Fibroblast of lung (primary cell): Measurements from ENCODE around the gene PACRG. TPM values are rescaled to one million over a fixed set of nuclear protein-coding genes. Genes with fewer than 3 reads are reported as not detected.

ENCODE experiments used
- DNase-seq, 2 donors: peaks; one replicate each; pipeline versions ENCODE4 v3.0.0 to v3.0.0-alpha.2; 2010; ENCODE audit warnings: low read depth in 2 of 2
- H2AFZ ChIP-seq: 2 replicates; pipeline ENCODE4 v1.5.1; 2012; ENCODE audit warnings: low read length, control low read depth, inconsistent platforms
- H3K27ac ChIP-seq: 2 replicates; pipeline ENCODE4 v1.5.1; 2011; ENCODE audit warnings: low read length, control low read depth; ENCODE audit not compliant: insufficient read depth
- H3K27me3 ChIP-seq: 2 replicates; pipeline ENCODE4 v1.5.1; 2011; ENCODE audit warnings: mild to moderate bottlenecking, low read length; ENCODE audit not compliant: control insufficient read depth, insufficient read depth
- H3K36me3 ChIP-seq: 2 replicates; pipeline ENCODE4 v1.5.1; 2011; ENCODE audit warnings: low read length; ENCODE audit not compliant: control insufficient read depth, insufficient read depth
- H3K4me1 ChIP-seq: 2 replicates; pipeline ENCODE4 v1.5.1; 2011; ENCODE audit warnings: low read length; ENCODE audit not compliant: control insufficient read depth, insufficient read depth; ENCODE audit errors: extremely low read depth
- H3K4me2 ChIP-seq: 2 replicates; pipeline ENCODE4 v1.5.1; 2011; ENCODE audit warnings: low read length, control low read depth; ENCODE audit not compliant: insufficient read depth; ENCODE audit errors: extremely low read depth
- H3K4me3 ChIP-seq, 4 experiments: fragments of 200-600 bp in 1 of 4; sonication (generic) in 1 of 4; replicated peaks in 1 of 4; 2 replicates each; pipeline ENCODE4 v1.5.1; 2011 to 2016; ENCODE audit warnings: low read length in 4 of 4, low read depth in 3 of 4, mild to moderate bottlenecking in 3 of 4, control low read depth in 2 of 4, inconsistent platforms in 1 of 4, mixed read lengths in 1 of 4; ENCODE audit not compliant: insufficient read depth in 1 of 4; ENCODE audit errors: control extremely low read depth in 1 of 4
- H3K79me2 ChIP-seq: 2 replicates; pipeline ENCODE4 v1.5.1; 2012; ENCODE audit warnings: mild to moderate bottlenecking, low read length, inconsistent platforms; ENCODE audit not compliant: control insufficient read depth, insufficient read depth
- H3K9ac ChIP-seq: 2 replicates; pipeline ENCODE4 v1.5.1; 2011; ENCODE audit warnings: mild to moderate bottlenecking, low read length, control low read depth; ENCODE audit not compliant: insufficient read depth
- H3K9me3 ChIP-seq: 2 replicates; pipeline ENCODE4 v1.5.1; 2012; ENCODE audit warnings: low read depth, low read length; ENCODE audit not compliant: control insufficient read depth, insufficient read depth
- H4K20me1 ChIP-seq: 2 replicates; pipeline ENCODE4 v1.5.1; 2011; ENCODE audit warnings: low read length; ENCODE audit not compliant: control insufficient read depth, insufficient read depth; ENCODE audit errors: extremely low read depth
- EZH2 ChIP-seq: IDR thresholded peaks from 2 replicates; pipeline ENCODE4 v1.5.1; 2012; ENCODE audit warnings: low read length, control low read depth, mild to moderate bottlenecking; ENCODE audit errors: missing control alignments
- polyA plus RNA-seq, 2 donors: library from polyadenylated mRNA; depleted of rRNA in 1 of 2; stranded (reverse) in 1 of 2; unstranded in 1 of 2; fragments of >200 nt; gene quantifications; 2 replicates each; pipeline ENCODE4 v1.2.1, GENCODE V29; 2011 to 2012; ENCODE audit warnings: missing spikeins in 1 of 2
- total RNA-seq: library from RNA; depleted of rRNA; stranded (reverse); fragments of >200 nt; gene quantifications from 2 replicates; pipeline ENCODE4 v1.2.1, GENCODE V29; 2014
- TF ChIP-seq, protein P1 (sequence below), 2 donors: IDR thresholded peaks in 1 of 2; conservative IDR thresholded peaks in 1 of 2; 1 replicate in 1 of 2; 2 replicates in 1 of 2; pipeline ENCODE4 v1.5.1; 2011 to 2012; ENCODE audit warnings: low read length in 2 of 2, control low read depth in 1 of 2, inconsistent platforms in 1 of 2, low read depth in 1 of 2, mild to moderate bottlenecking in 1 of 2

Gene PACRG
- total and polyA plus RNA-seq, 2 donors (not counting 1 experiment from before 2014, with no cell fraction given): 0.30 to 0.66 TPM

DNA sequence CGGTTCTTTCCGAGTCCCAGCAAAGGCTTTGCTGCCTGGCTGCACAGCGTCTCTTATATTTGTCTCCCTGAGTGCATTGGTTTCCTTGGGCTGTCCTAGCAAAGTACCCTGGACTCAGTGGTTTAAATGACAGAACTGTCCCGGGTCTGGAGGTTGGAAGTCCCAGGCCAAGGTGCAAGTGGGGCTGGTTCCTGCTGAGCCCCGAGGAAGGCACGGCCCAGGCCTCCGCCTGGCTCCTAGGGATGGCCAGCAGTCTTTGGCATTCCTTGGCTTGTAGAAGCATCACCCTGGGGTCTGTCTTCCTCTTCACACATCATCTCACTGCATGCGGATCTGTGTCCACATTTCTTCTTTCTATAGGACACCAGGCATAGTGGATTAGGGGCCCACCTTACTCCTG lies 621.9 kb downstream of the PACRG start:
- Histone ChIP-seq H3K9ac (no peak overlapping the region), H2AFZ (no peak overlapping the region), H3K9me3 (no peaks in the 10 kb centered on the region), H3K27me3 (no peaks in the 10 kb centered on the region), H3K79me2 (no peaks in the 10 kb centered on the region), H3K4me1 (no peaks in the 10 kb centered on the region), H3K27ac (no peak overlapping the region), H3K4me2 (no peak overlapping the region), H3K36me3 (no peaks in the 10 kb centered on the region), H4K20me1 (no peaks in the 10 kb centered on the region), H3K4me3 (no peak overlapping the region)
- TF ChIP-seq, protein P1, sequence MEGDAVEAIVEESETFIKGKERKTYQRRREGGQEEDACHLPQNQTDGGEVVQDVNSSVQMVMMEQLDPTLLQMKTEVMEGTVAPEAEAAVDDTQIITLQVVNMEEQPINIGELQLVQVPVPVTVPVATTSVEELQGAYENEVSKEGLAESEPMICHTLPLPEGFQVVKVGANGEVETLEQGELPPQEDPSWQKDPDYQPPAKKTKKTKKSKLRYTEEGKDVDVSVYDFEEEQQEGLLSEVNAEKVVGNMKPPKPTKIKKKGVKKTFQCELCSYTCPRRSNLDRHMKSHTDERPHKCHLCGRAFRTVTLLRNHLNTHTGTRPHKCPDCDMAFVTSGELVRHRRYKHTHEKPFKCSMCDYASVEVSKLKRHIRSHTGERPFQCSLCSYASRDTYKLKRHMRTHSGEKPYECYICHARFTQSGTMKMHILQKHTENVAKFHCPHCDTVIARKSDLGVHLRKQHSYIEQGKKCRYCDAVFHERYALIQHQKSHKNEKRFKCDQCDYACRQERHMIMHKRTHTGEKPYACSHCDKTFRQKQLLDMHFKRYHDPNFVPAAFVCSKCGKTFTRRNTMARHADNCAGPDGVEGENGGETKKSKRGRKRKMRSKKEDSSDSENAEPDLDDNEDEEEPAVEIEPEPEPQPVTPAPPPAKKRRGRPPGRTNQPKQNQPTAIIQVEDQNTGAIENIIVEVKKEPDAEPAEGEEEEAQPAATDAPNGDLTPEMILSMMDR (conservative IDR thresholded peaks at IDR 0.05 in 1 of 2, IDR thresholded peaks at IDR 0.05 in 1 of 2; ENCODE audit: low read depth in 1 of 2, low read length in 2 of 2): no peak
- TF ChIP-seq EZH2: no peak
- no peak for DNase-seq

DNA sequence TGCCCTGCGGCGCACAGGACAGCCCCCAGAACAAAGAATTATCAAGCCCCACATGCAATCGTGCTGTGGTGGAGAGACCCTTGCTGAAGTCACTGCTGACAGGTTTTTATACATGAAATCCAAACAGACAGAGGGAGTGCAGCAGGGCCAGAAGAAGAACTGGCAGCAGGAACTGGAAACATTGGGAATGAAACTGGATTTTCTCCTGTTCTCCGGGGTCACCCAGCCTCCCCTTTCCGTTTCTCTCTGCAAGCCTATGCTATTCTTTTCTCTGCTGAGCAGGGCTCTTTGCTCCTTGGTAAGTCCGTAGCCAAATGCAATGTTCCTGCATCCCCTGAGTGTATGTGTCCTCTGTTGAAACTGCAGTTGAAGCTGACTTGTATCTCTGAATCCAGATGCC lies 623.2 kb downstream of the PACRG start:
- TF ChIP-seq, protein P1 (conservative IDR thresholded peaks at IDR 0.05 in 1 of 2, IDR thresholded peaks at IDR 0.05 in 1 of 2; ENCODE audit: low read depth in 1 of 2, low read length in 2 of 2): no peak
- no peak for TF ChIP-seq EZH2
- no peak overlapping the region for H3K4me2 ChIP-seq
- H3K4me1 ChIP-seq: no peaks in the 10 kb centered on the region

DNA sequence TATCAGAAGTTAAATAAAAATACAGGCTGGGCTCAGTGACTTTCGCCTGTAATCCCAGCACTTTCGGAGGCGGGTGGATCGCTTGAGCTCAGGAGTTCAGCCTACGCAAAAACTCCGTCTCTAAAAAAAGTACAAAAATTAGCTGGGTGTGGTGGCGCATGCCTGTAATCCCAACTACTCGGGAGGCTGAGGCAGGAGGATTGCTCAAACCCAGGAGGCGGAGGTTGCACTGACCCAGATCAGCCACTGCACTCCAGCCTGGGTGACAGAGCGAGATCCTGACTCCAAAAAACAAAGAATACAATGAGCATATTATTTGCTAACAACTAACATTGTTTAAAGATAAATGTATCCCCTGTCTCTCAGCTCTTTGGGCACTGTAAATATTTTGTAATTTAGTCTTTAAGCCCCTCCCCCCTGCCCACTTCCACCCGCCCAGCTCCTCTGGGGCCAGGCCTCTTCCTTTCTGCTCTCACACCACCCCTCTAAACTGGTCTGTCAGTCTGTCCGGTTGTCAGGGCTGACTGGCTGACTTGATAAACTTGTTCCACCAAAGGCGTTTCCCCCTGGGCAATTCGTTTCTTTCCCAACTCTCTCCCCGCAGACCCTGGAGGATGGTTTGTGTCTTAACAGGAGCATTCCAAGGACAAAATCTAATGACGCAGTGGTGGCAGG lies 624.4 kb downstream of the PACRG start:
- TF ChIP-seq, protein P1 (conservative IDR thresholded peaks at IDR 0.05 in 1 of 2, IDR thresholded peaks at IDR 0.05 in 1 of 2; ENCODE audit: low read depth in 1 of 2, low read length in 2 of 2): no peak
- TF ChIP-seq EZH2: no peak
- Histone ChIP-seq H3K36me3 (no peaks in the 10 kb centered on the region), H3K4me3 (no peak overlapping the region), H3K9me3 (no peaks in the 10 kb centered on the region), H4K20me1 (no peaks in the 10 kb centered on the region), H3K79me2 (no peaks in the 10 kb centered on the region), H3K4me1 (no peaks in the 10 kb centered on the region), H3K27ac (no peak overlapping the region), H3K27me3 (no peaks in the 10 kb centered on the region), H2AFZ (no peak overlapping the region), H3K4me2 (no peak overlapping the region), H3K9ac (no peak overlapping the region)
- no peak for DNase-seq

More for the DNA sequence above, 623.2 kb downstream of the PACRG start:
- no peak for DNase-seq
- Histone ChIP-seq H3K27ac (no peak overlapping the region), H4K20me1 (no peaks in the 10 kb centered on the region), H2AFZ (no peak overlapping the region), H3K79me2 (no peaks in the 10 kb centered on the region), H3K36me3 (no peaks in the 10 kb centered on the region), H3K9ac (no peak overlapping the region), H3K9me3 (no peaks in the 10 kb centered on the region), H3K27me3 (no peaks in the 10 kb centered on the region), H3K4me3 (no peak overlapping the region)
